Glutamatergic neuron (in vitro differentiated cells): ENCODE measurements around the gene TACC2. TPM values are rescaled to one million over a fixed set of nuclear protein-coding genes. Genes with fewer than 3 reads are reported as not detected.
A peak's percentile ranks its signal among the peaks of the same experiment; 100 is the strongest.

ENCODE experiments used
- DNase-seq: peaks from one replicate; pipeline ENCODE4 v3.0.0; 2022
- H3K27ac Mint-ChIP-seq: one replicate; pipeline ENCODE4 v1.8.0; 2020; ENCODE audit warnings: mild to moderate bottlenecking, mixed read lengths, inconsistent platforms; ENCODE audit not compliant: unreplicated experiment
- H3K27me3 Mint-ChIP-seq: one replicate; pipeline ENCODE4 v1.8.0; 2020; ENCODE audit warnings: mild to moderate bottlenecking, moderate library complexity, mixed read lengths, inconsistent platforms; ENCODE audit not compliant: unreplicated experiment
- H3K36me3 Mint-ChIP-seq: one replicate; pipeline ENCODE4 v1.8.0; 2020; ENCODE audit warnings: mild to moderate bottlenecking, mixed read lengths, inconsistent platforms; ENCODE audit not compliant: unreplicated experiment
- H3K4me1 Mint-ChIP-seq: one replicate; pipeline ENCODE4 v1.8.0; 2020; ENCODE audit warnings: mild to moderate bottlenecking, low read depth, mixed read lengths, inconsistent platforms; ENCODE audit not compliant: unreplicated experiment
- H3K4me3 Mint-ChIP-seq: one replicate; pipeline ENCODE4 v1.8.0; 2020; ENCODE audit warnings: mild to moderate bottlenecking, mixed read lengths, inconsistent platforms; ENCODE audit not compliant: unreplicated experiment
- H3K9me3 Mint-ChIP-seq: one replicate; pipeline ENCODE4 v1.8.0; 2020; ENCODE audit warnings: mild to moderate bottlenecking, moderate library complexity, mixed read lengths, inconsistent platforms; ENCODE audit not compliant: unreplicated experiment
- CTCF ChIP-seq: fragments of 200-600 bp; sonication (generic); IDR thresholded peaks from one replicate; pipeline ENCODE4 v1.5.0; 2021; ENCODE audit not compliant: partially characterized antibody, unreplicated experiment
- total RNA-seq: library from RNA; stranded (reverse); fragmentation: NEBNext Ultra II Directional; extraction: Animal tissue kit (Norgen Biotek cat#: 25700); gene quantifications from one replicate; pipeline ENCODE4 v1.2.1, GENCODE V29; 2021; ENCODE audit not compliant: unreplicated experiment

TACC2 gene
- total RNA-seq, 1 donor from 2014 or later = 499 TPM

GRCh38 chr10:122135251-122136025 lies 146.5 kb downstream of the TACC2 start:
- no peaks in the 10 kb centered on the region for H3K36me3 Mint-ChIP-seq
- H3K4me1 Mint-ChIP-seq = peaks cover 60% of the 10 kb centered on the region

GRCh38 chr10:122138831-122139625 lies 150.1 kb downstream of the TACC2 start:
- TF ChIP-seq CTCF = no peak
- DNase-seq = no peak
- H3K36me3 Mint-ChIP-seq = peaks cover 4% of the 10 kb centered on the region
- H3K4me1 Mint-ChIP-seq = peaks cover 63% of the 10 kb centered on the region
- peaks cover 35% of the 10 kb centered on the region for H3K9me3 Mint-ChIP-seq
- peak overlapping the region; percentile 59 for H3K4me3 Mint-ChIP-seq
- H3K27ac Mint-ChIP-seq = peak overlapping the region; percentile 100
- peaks cover 29% of the 10 kb centered on the region for H3K27me3 Mint-ChIP-seq

More at GRCh38 chr10:122135251-122136025, 146.5 kb downstream of the TACC2 start:
- H3K9me3 Mint-ChIP-seq = peaks cover 22% of the 10 kb centered on the region
- TF ChIP-seq CTCF = no peak
- no peak for DNase-seq
- no peak overlapping the region for H3K4me3 Mint-ChIP-seq
- peaks cover 17% of the 10 kb centered on the region for H3K27me3 Mint-ChIP-seq
- H3K27ac Mint-ChIP-seq = no peak overlapping the region

- peak overlapping the region; percentile 59 for H3K4me3 Mint-ChIP-seq
- peak overlapping the region; percentile 100 for H3K27ac Mint-ChIP-seq
- peaks cover 38% of the 10 kb centered on the region for H3K9me3 Mint-ChIP-seq
- peaks cover 10% of the 10 kb centered on the region for H3K36me3 Mint-ChIP-seq
- H3K27me3 Mint-ChIP-seq = peaks cover 30% of the 10 kb centered on the region
- peaks cover 67% of the 10 kb centered on the region for H3K4me1 Mint-ChIP-seq
- peak; percentile 68 for DNase-seq
- TF ChIP-seq CTCF = no peak
Observed at GRCh38 chr10:122139627-122140170, 150.7 kb downstream of the TACC2 start.

GRCh38 chr10:122140461-122140902 lies 151.5 kb downstream of the TACC2 start:
- no peak for TF ChIP-seq CTCF
- peak overlapping the region; percentile 87 for H3K4me3 Mint-ChIP-seq
- H3K36me3 Mint-ChIP-seq = peaks cover 18% of the 10 kb centered on the region
- peaks cover 35% of the 10 kb centered on the region for H3K27me3 Mint-ChIP-seq
- H3K4me1 Mint-ChIP-seq = peaks cover 68% of the 10 kb centered on the region
- H3K9me3 Mint-ChIP-seq = peaks cover 42% of the 10 kb centered on the region
- peak; percentile 57 for DNase-seq
- H3K27ac Mint-ChIP-seq = peak overlapping the region; percentile 100
